Omental fat pad (tissue), 4 donors: Measurements from ENCODE around the gene KCTD12. TPM values are rescaled to one million over a fixed set of nuclear protein-coding genes. Genes with fewer than 3 reads are reported as not detected.

Experiments used
- ATAC-seq: fragments of 150-250 bp; one replicate; pipeline ENCODE4 v1.9.1; 2016; ENCODE audit warnings: mild to moderate bottlenecking, moderate library complexity; ENCODE audit not compliant: low FRiP score
- DNase-seq: peaks from one replicate; pipeline ENCODE4 v3.0.0-alpha.2; 2019; ENCODE audit warnings: low spot score
- total RNA-seq, 4 donors: library from RNA; depleted of rRNA; stranded (reverse); fragments of >200 nt; gene quantifications; one replicate each; pipeline ENCODE4 v1.1.0, GENCODE V29; 2016
- TF ChIP-seq, protein P1 (sequence below), 3 donors: fragments of 450-650 bp; IDR thresholded peaks; one replicate each; pipeline ENCODE4 v1.5.1; 2016 to 2017; ENCODE audit warnings: antibody characterized with exemption in 3 of 3, mild to moderate bottlenecking in 3 of 3, moderate library complexity in 2 of 3

Gene KCTD12
- total RNA-seq, 4 donors from 2014 or later, result 64.0 to 214 (median 96.2) TPM

DNA sequence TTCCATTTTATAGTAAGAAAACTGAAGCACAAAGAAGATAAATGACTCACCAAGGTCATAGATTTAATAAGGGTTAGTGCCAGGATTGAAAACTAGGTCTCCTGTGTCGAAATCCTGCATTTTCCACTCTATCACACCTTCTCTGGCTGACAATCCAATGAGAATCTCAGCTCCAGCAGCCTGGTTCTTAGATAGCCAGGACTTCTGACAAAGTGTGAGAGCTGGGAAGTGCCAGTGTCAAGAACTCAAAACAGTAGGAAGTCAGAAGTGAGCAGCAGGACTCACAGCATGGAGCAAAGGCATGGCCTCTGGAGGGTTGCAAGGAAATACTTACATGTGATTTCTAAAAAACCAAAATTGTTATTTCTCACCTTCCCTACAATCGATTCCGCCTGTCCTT is 24.3 kb downstream of the KCTD12 start:
- ATAC-seq (no peak), DNase-seq (no peak)
- TF ChIP-seq, protein P1, sequence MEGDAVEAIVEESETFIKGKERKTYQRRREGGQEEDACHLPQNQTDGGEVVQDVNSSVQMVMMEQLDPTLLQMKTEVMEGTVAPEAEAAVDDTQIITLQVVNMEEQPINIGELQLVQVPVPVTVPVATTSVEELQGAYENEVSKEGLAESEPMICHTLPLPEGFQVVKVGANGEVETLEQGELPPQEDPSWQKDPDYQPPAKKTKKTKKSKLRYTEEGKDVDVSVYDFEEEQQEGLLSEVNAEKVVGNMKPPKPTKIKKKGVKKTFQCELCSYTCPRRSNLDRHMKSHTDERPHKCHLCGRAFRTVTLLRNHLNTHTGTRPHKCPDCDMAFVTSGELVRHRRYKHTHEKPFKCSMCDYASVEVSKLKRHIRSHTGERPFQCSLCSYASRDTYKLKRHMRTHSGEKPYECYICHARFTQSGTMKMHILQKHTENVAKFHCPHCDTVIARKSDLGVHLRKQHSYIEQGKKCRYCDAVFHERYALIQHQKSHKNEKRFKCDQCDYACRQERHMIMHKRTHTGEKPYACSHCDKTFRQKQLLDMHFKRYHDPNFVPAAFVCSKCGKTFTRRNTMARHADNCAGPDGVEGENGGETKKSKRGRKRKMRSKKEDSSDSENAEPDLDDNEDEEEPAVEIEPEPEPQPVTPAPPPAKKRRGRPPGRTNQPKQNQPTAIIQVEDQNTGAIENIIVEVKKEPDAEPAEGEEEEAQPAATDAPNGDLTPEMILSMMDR (IDR thresholded peaks at IDR 0.05), result no peak

DNA sequence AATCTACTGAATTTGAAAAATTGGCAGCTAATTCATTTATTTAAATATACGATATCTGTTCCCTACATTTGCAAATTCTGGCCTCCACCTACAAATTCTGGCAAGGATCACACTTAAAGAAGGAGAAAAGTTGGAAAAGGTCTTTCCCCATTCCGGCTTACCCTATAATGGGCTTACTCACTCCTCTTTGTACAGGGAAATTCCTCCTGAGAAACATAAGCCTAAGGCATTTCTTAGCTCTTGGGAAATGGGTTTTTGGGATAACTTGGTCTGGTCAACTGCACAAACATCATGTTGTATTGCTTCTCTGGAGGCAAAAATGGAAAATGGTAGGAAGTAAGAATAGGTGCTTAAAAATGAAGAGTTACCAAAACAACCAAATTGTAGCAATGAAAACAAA is 25.5 kb downstream of the KCTD12 start:
- no peak for DNase-seq
- no peak for ATAC-seq
- TF ChIP-seq, protein P1 (IDR thresholded peaks at IDR 0.05), result no peak

DNA sequence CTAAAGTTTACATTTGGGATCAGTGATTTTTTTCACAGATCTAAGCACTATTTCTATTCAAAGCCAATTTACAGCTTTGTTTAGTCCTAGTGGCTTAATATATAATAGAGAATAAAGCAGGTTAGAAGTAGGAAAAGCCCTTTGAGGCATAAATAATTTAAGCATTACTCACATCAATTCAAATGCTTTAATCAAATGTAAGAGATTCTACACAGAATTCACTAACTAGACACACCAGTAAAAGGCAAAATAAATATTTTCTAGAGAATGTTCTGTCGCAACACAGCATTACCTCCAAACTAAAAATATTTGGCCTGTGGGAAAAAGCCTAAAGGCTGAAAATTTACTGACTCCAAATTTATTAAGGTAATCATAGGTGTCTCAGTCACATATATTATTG is 31.3 kb downstream of the KCTD12 start:
- TF ChIP-seq, protein P1 (IDR thresholded peaks at IDR 0.05), result no peak
- DNase-seq, result no peak
- peak; percentile 40 for ATAC-seq

DNA sequence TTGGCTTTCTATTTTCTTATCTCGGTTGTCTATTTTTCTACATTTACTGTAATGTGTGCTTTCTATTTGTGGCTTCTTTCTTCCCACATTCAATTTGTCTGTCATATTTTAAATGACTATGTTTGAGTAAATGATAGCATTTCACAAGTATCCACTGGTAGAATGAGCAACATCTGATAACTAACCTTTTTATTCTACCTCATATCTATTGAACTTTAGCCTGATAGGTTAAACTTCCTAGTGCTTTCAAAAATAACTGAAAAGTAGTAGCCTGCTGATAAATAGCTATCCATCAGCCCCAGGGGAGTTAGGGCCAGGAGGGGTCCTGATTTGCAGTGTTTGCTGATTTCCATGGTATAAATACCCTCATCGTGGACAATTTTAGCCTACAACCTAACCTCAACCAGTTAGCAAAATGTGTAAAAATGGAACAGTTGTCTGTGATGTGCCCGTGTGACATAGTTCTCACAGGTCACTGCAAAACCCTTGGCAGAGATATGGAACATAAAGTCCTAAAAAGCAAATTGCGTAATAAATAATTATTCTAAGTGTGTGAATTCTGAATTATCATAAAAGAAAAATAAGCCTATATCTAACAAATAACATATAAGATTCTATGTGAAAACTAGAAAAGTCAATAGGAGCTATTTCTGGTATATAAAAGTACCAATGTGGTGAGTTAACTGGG is 32.1 kb downstream of the KCTD12 start:
- ATAC-seq, result no peak
- TF ChIP-seq, protein P1 (IDR thresholded peaks at IDR 0.05), result no peak
- no peak for DNase-seq

- TF ChIP-seq, protein P1 (IDR thresholded peaks at IDR 0.05), result no peak
- no peak for ATAC-seq
- no peak for DNase-seq
These were observed 32.7 kb downstream of the KCTD12 start for GRCh38 chr13:76853481-76853880.

- DNase-seq, result no peak
- peak; percentile 61 for ATAC-seq
- TF ChIP-seq, protein P1 (IDR thresholded peaks at IDR 0.05), result no peak
These were observed 33.2 kb downstream of the KCTD12 start for GRCh38 chr13:76852986-76853385.

GRCh38 chr13:76851961-76852360 is 34.2 kb downstream of the KCTD12 start:
- TF ChIP-seq, protein P1 (IDR thresholded peaks at IDR 0.05), result no peak
- no peak for DNase-seq
- no peak for ATAC-seq
